ENCODE measurements around the gene SLC22A3. TPM values are rescaled to one million over a fixed set of nuclear protein-coding genes. Genes with fewer than 3 reads are reported as not detected.

The SLC22A3 gene
- total RNA-seq, 1 donor from 2014 or later, result 0.57 TPM

- peaks cover 2% of the 10 kb centered on the region for H3K36me3 Mint-ChIP-seq (ENCODE audit: low read depth, unreplicated experiment)
- no peak overlapping the region for H3K4me3 Mint-ChIP-seq (ENCODE audit: unreplicated experiment)
- H3K4me1 ChIP-seq (ENCODE audit: insufficient read depth, low read length), result no peaks in the 10 kb centered on the region
- no peaks in the 10 kb centered on the region for H3K27me3 ChIP-seq (ENCODE audit: insufficient read depth, low read length)
- no peak overlapping the region for H2AFZ ChIP-seq (ENCODE audit: low read depth, low read length)
- DNase-seq (ENCODE audit: low read depth) (no peak), FAIRE-seq (no peak)
- H3K9ac ChIP-seq (ENCODE audit: low read length), result no peak overlapping the region
- H3K36me3 ChIP-seq (ENCODE audit: insufficient read depth, low read length), result no peaks in the 10 kb centered on the region
- H3K9me3 Mint-ChIP-seq (ENCODE audit: unreplicated experiment), result no peaks in the 10 kb centered on the region
- no peaks in the 10 kb centered on the region for H3K4me1 Mint-ChIP-seq (ENCODE audit: low read depth, unreplicated experiment)
- H3K79me2 ChIP-seq (ENCODE audit: insufficient read depth, low read length), result no peaks in the 10 kb centered on the region
- H3K9me3 ChIP-seq (ENCODE audit: insufficient read depth, low read depth, low read length), result no peaks in the 10 kb centered on the region
- H4K20me1 ChIP-seq (ENCODE audit: insufficient read depth, low read length), result no peaks in the 10 kb centered on the region
- no peak for TF ChIP-seq EZH2 (IDR thresholded peaks at IDR 0.05; ENCODE audit: insufficient read depth, low read length)
- TF ChIP-seq CTCF (IDR thresholded peaks at IDR 0.05; ENCODE audit: insufficient read depth, low read depth, low read length), result no peak
- no peaks in the 10 kb centered on the region for H3K27me3 Mint-ChIP-seq (ENCODE audit: low read depth, unreplicated experiment)
- no peak overlapping the region for H3K27ac Mint-ChIP-seq (ENCODE audit: unreplicated experiment)
- no peak overlapping the region for H3K4me3 ChIP-seq (ENCODE audit: insufficient read depth, low read depth, low read length)
- no peak overlapping the region for H3K27ac ChIP-seq (ENCODE audit: low read depth, low read length)
- no peak overlapping the region for H3K4me2 ChIP-seq (ENCODE audit: low read length)
Observed at GRCh38 chr6:160424256-160424655, 76.1 kb downstream of the SLC22A3 start.

- Histone ChIP-seq H3K27me3 (ENCODE audit: insufficient read depth, low read length) (no peaks in the 10 kb centered on the region), H4K20me1 (ENCODE audit: insufficient read depth, low read length) (no peaks in the 10 kb centered on the region), H3K36me3 (ENCODE audit: insufficient read depth, low read length) (no peaks in the 10 kb centered on the region), H3K27ac (ENCODE audit: low read depth, low read length) (no peak overlapping the region), H3K4me3 (ENCODE audit: insufficient read depth, low read depth, low read length) (no peak overlapping the region), H3K4me2 (ENCODE audit: low read length) (no peak overlapping the region), H3K79me2 (ENCODE audit: insufficient read depth, low read length) (no peaks in the 10 kb centered on the region), H3K9me3 (ENCODE audit: insufficient read depth, low read depth, low read length) (no peaks in the 10 kb centered on the region), H2AFZ (ENCODE audit: low read depth, low read length) (no peak overlapping the region), H3K4me1 (ENCODE audit: insufficient read depth, low read length) (peaks cover 4% of the 10 kb centered on the region), H3K9ac (ENCODE audit: low read length) (no peak overlapping the region)
- Mint-ChIP-seq H3K27me3 (ENCODE audit: low read depth, unreplicated experiment) (no peaks in the 10 kb centered on the region), H3K9me3 (ENCODE audit: unreplicated experiment) (peaks cover 1% of the 10 kb centered on the region), H3K27ac (ENCODE audit: unreplicated experiment) (no peak overlapping the region), H3K4me3 (ENCODE audit: unreplicated experiment) (no peak overlapping the region), H3K36me3 (ENCODE audit: low read depth, unreplicated experiment) (peaks cover 2% of the 10 kb centered on the region), H3K4me1 (ENCODE audit: low read depth, unreplicated experiment) (no peaks in the 10 kb centered on the region)
- DNase-seq (ENCODE audit: low read depth), result peak; percentile 61
- TF ChIP-seq EZH2 (IDR thresholded peaks at IDR 0.05; ENCODE audit: insufficient read depth, low read length) (no peak), CTCF (IDR thresholded peaks at IDR 0.05; ENCODE audit: insufficient read depth, low read depth, low read length) (no peak)
- FAIRE-seq, result no peak
Observed at GRCh38 chr6:160426136-160426535, 78.0 kb downstream of the SLC22A3 start.

- Histone ChIP-seq H3K36me3 (ENCODE audit: insufficient read depth, low read length) (no peaks in the 10 kb centered on the region), H2AFZ (ENCODE audit: low read depth, low read length) (no peak overlapping the region), H3K9ac (ENCODE audit: low read length) (no peak overlapping the region), H3K27me3 (ENCODE audit: insufficient read depth, low read length) (no peaks in the 10 kb centered on the region), H3K27ac (ENCODE audit: low read depth, low read length) (no peak overlapping the region), H3K4me2 (ENCODE audit: low read length) (no peak overlapping the region), H3K4me3 (ENCODE audit: insufficient read depth, low read depth, low read length) (no peak overlapping the region), H3K79me2 (ENCODE audit: insufficient read depth, low read length) (no peaks in the 10 kb centered on the region), H3K9me3 (ENCODE audit: insufficient read depth, low read depth, low read length) (no peaks in the 10 kb centered on the region), H4K20me1 (ENCODE audit: insufficient read depth, low read length) (no peaks in the 10 kb centered on the region), H3K4me1 (ENCODE audit: insufficient read depth, low read length) (peaks cover 4% of the 10 kb centered on the region)
- H3K36me3 Mint-ChIP-seq (ENCODE audit: low read depth, unreplicated experiment), result peaks cover 2% of the 10 kb centered on the region
- no peak overlapping the region for H3K4me3 Mint-ChIP-seq (ENCODE audit: unreplicated experiment)
- peaks cover 1% of the 10 kb centered on the region for H3K9me3 Mint-ChIP-seq (ENCODE audit: unreplicated experiment)
- H3K27me3 Mint-ChIP-seq (ENCODE audit: low read depth, unreplicated experiment), result no peaks in the 10 kb centered on the region
- peak; percentile 16 for DNase-seq (ENCODE audit: low read depth)
- TF ChIP-seq EZH2 (IDR thresholded peaks at IDR 0.05; ENCODE audit: insufficient read depth, low read length), result no peak
- no peak for TF ChIP-seq CTCF (IDR thresholded peaks at IDR 0.05; ENCODE audit: insufficient read depth, low read depth, low read length)
- no peaks in the 10 kb centered on the region for H3K4me1 Mint-ChIP-seq (ENCODE audit: low read depth, unreplicated experiment)
- FAIRE-seq, result no peak
- no peak overlapping the region for H3K27ac Mint-ChIP-seq (ENCODE audit: unreplicated experiment)
Observed at GRCh38 chr6:160427312-160428068, 79.3 kb downstream of the SLC22A3 start.
